UCSD-AML1 (cell line): Measurements from ENCODE around the gene HS3ST5.
"Not testable (repeated sequence)": the region's sequence is repeated elsewhere in the genome, so short reads cannot be mapped to it uniquely, and the experiment has no call there.

Source experiments
- DNase-seq: peaks from one replicate; lab custom pipeline; 2025; ENCODE audit not compliant: unreplicated experiment; lab: John Stamatoyannopoulos, UW

HS3ST5 gene

DNA sequence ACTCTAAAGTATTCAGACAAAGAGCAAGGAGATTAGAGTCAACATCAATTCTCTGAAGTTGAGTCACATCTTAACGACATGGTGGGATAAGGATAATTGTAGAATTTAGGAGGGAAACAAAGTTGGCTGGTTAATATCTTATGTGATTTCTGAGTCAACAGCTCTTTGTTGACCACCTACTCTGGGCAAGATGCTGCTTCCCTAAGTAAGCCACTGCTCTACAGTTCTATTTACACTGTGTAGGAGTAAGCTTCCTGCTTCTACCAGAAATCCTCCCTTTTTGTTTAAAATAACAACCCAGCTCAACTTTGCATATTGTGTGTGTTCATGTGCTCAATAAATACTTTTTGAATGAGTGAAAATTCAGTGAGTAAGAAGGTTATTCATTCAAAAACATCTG is 3.1 kb downstream of the HS3ST5 start:
- no peak for DNase-seq

DNA sequence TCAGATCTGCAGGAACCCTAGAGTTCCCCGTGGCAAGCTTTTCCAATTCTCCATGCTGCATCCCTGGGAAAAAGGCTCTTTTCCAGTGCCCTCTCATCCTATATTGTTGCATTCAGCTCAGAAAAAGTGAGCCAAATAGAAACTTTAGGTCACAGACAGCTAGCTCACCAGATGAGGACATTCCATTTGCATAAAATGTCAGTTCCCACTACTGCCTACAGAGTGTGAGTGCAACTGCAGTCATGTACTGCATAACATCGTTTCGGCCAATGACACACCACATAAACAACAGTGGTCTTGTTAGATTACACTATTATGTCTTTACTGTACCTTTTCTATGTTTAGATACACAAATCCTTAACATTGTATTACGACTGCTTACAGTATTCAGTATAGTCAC is 8.6 kb downstream of the HS3ST5 start:
- no peak for DNase-seq

DNA sequence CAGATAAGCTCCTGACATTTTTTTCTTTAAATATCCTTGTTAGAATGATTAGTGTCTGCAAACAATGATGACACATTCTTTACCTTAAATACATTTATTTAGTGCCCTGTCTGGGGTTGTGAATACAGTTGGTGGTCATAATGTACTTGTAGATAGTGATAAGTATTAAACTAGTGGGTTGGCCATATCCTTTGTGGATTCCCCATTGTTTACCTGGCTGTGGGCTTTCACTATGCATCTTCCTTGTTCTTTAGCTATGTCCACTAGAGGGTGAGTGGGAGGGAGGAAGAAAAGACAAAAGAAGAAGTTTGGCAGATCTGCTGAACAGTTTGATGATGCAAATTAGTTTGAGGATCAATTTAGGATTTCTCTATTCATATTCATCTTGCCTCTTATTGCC is 15.7 kb downstream of the HS3ST5 start:
- DNase-seq = no peak

DNA sequence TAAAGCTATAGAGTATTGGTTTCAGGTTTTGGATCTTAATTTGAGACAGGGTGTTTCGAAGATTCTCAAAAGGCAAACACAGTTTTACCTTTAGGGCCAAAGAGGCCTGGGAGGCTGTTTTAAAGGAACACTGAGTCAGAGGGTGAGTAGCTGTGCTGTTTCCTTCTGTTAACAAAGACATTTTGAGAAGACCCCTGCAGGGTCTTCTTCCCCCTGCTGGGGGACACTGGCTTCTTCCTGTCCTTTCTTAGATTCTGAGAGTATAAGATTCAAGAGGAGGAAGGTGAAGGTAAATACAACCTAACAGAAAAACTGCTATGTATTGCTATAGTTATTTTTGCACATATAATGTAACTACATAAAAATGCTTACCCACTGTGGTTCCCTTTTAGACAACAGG is 19.0 kb downstream of the HS3ST5 start:
- DNase-seq = no peak

DNA sequence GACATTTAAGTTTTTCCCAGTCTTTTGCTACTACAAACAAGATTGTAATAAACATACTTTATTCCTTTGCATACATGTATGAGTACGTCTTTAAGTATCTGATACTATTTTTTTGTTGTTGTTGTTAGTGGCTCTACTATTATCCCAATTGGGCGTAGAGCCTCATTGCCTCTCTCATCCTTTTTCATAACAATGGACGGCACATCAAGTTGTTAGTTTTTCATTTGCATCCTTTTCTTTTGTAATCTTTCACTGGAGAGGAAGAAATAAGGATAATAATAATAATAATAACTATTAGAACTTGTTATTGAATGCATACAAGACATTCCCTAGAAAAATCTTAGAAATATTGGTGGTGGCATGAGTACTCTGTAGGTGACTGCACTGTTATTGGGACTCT is 23.1 kb downstream of the HS3ST5 start:
- no peak for DNase-seq

DNA sequence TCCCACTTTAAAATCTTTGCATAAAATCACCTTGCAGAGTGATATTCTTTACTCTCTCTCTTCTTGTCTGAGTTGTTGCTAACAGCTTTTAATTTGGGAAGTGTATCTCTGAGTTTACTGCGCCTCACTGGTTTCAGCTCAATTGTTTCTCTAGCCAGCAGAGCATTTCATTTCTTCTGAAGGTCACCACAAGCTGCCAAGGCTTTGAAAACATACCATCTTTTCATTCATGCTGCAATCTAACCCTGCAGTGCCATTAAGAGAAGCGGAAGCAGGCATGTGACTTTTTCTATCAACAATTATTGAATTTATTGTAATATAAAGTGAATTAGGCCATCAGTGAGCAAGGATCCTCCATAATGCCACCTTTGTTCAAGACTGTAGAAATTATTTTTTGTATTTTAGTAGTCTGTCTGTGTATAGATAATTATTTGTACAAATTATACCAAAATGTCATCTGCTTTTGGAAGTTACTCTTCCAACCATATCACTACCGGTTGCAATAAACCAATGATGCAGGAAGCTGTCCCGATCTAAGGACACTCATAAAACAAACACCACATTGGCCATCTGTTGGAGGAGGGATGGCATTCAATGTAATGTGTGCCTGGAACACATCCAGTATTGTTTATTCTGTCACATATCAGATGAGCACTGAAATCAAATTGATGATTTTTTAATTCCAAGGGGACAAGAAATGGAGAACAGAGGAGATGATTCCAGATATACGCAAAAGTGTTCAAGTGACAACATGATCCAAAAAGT is 26.8 kb downstream of the HS3ST5 start:
- no peak for DNase-seq

DNA sequence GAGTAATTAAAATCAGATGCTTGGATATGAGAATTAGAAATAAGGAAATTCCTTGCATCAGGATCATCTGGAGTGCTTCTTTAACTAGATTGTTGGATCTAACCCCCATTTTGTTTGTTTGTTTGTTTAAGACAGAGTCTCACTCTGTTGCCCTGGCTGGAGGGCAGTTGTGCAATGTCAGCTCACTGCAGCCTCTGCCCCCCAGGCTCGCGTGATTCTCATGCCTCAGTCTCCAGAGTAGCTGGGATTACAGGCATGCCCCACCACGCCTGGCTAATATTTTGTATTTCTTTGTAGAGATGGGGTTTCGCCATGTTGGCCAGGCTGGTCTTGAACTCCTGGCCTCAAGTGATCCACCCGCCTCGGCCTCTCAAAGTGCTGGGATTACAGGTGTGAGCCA is 29.0 kb downstream of the HS3ST5 start:
- not testable (repeated sequence) for DNase-seq

DNA sequence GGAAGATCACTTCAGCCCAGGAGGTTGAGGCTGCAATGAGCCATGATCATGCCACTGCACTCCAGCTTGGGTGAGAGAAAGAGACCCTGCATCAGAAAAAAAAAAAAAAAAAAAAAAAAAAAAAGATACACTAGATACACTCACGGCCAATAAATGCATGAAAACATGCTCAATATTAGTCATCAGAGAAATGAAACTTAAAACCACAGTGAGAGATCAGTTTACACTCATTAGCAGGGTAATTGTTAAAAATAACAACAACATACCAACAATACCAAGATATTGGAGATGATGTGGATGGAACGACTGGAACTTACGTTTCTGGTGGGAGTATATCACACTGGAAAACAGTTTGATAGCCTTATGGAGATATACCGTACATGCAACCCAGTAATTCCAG is 29.9 kb downstream of the HS3ST5 start:
- no peak for DNase-seq

DNA sequence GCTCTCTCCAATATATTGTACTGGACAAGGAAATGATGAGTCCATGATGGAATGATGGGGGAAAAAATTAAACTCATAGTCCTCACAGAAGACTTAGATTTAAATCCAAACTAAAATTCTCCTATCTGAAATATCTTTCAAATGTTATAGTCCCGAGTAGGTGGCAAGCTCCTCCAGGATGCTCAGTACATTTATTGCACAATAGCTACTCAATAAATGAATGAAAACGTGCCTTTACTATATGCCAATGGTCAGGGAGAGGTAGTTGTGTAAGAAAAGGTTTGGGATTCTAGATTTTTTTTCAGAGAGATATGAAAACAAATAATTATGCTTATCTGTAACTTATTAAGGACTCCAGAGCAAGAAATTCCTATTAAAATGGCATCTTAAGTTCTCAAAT is 32.8 kb downstream of the HS3ST5 start:
- DNase-seq = no peak

DNA sequence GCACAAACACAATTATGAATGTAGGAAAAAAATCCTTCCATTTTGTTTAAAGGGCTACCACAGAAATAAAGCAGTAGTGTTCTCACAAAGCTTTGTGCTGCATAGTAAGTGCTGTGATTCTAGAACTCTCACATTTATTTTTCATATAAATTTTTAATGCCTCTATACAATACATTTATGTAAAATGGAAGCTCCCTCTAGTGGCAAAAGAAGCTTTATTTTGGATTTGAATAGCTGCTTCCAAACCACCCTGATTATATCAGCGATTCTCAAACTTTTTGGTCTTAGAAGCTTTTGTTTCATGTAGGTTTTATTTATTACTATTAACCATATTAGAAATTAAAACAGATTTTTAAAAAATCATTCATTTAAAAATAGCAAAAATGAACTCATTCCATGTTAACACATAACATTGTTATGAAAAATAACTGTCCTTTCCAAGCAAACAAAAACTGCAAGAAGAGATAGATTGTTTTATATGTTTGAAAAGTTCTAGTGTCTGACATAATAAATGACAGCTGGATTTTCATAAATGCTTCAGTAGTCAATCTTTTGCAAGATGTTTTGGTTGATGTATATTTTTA is 38.4 kb downstream of the HS3ST5 start:
- DNase-seq = no peak

DNA sequence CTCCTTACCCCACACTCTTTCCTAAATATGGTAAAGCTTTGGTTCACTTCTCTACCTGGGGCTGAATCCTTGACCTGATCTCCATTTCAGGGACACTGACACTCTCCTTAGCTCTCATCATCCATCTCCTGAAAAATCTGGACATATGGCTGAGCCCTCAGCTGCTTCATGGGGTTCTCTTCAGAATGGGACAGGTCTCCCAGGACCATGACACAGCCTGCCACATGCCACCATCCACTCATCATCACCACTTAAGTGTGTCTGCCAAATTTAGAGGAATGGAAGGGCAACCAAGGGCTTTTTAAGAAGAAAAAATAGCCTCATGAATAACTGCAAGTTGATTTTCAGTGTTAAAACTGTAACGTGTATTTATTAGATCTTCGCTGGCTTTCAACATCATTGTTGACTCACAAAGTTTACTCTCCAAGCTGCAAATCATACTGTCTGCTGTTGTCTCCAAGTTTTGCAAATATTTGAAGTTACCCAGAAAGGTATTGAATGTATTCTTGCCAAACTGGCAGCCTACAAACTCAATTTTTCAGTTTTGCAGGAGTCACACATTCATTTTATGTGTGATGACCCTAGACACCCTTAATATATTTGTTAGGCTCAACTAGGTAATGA is 41.1 kb downstream of the HS3ST5 start:
- DNase-seq = no peak

DNA sequence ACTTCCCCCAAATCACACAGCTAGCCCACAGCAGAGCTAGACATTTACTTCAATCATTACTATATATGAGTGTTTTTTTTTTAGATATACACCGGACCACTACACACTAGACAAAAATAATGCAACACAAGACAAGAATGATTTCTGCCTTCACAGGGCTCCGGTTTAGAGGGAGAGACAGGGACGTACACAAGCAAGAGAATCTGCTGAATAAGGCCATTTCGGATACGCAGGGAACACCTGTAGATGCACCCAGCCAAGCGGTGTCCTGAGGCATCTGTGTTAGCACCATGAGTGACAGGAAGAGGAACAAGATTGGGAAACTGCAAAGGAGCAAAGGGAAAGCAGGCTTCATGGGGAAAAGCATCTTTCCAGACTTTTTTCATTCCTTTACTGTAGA is 45.7 kb downstream of the HS3ST5 start:
- DNase-seq = no peak

DNA sequence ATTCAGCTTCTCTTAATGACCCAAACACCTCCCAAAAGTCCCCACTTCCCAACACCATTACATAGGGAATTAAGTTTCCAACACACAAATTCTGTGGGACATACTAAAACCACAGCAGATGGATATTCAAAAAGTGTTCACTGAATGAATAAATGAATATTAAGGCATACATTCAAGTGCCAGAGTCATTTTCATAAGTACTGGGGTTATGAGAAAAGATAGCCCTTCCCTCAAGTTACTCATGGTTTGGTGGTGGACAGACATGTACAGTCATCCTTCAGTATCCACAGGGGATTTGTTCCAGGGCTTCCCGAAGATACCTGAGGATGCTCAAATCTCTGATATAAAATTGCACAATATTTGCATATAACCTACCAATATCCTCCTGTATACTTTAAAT is 50.4 kb downstream of the HS3ST5 start:
- DNase-seq = no peak

DNA sequence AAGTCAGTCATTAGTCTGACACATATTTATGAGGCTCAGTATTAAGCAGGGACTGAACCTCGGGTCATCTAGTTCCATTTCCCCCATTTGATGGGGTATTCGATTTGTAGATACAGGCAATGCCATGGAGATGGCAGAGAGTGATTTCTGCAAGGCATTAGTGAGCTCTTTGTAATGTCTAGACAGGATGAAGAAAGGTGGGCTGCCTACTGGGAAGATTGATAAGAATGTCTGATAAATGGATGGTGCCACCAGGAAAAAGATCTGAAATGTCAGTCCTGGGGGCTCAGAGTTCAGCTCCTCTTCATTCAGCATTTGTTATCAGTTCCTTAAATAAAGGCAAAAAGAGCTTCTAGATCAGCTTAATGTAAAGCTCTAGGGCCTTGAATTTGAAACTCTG is 51.4 kb downstream of the HS3ST5 start:
- DNase-seq = no peak

DNA sequence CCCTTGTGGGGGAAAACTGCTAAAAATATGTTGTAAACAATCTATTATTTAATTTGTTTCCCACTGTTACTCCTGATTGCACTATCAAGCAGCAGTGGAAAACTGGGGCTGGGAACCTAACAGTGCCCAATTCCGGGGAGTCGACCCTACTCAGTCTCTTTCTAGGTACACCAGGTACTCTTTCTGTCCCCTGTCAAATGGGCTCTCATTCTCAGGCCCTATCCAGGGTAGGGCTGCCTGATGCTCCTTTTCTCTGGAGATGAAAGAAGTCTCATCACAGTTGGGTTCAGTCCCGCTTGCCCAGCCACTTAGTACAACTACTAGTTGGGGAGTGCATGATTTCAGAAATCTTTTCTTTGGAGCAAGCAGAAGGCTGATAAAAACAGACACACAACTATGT is 52.0 kb downstream of the HS3ST5 start:
- no peak for DNase-seq

DNA sequence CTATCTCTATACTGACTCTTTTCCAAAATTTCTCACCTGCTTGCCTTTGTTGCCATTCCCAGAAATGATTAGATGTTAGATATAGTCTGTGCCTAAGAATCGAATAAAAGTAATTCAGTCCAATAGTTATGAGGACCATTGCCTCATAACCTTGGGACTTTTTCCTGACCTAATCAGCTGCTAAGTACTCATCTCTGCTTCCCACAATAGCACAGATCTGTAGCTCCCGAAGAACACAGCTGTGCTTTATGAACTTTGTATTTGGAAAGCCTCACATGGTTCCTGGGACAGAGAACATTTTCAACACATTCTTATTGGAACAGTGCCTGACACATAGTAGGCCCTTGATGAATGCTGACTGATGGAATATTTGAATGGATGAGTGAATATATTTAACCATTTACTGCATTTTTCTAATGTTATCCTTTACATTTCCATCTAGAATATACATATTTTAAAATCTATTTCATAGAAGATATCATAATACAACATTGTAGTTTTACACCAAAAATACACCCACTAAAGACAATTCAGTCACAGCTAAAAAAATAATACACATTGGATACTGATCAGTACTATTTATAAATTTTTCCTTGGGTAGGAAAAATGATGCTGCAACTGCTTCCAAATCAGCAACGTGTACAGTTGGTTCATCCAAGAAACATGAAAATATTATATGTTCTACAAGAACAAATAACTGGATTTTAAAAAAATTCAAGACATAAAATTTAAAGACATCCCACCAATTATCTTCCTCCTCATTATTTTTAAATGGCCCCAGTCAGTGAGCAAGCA is 53.9 kb downstream of the HS3ST5 start:
- no peak for DNase-seq

DNA sequence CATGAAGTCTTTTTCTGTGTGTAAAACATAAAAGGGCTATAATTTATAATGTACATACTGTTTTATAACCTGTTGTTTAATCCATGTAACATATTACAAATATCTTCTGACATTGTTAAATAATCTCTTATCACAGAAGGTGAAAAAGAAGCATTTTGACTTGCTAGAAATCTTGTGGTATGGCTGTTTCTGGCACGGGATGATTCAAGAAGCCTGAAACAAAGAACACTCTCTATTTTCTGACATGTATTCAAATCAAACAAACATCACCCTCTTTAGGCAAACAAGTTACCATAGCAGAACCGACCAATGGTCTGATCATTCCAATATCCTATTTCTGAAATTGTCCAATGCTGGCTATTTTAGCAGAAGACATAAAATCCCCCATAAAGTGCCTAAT is 55.4 kb downstream of the HS3ST5 start:
- DNase-seq = no peak

DNA sequence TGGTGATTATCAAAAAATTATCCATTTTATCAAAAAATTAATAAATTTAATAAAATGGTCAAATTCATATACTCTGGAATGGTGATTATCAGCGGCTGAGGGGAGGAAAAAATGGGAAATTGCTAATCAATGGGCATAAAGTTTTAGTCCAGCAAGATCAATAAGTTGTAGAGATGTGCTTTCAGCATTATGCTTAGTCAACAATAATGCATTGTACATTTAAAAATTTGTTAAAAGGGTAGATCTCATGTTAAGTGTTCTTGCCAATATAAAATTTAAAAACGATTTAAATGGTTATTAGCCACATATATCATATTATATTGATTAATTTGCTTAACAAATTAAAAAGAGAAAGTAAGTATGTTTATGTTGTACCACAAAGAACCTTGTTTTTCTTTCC is 56.6 kb downstream of the HS3ST5 start:
- no peak for DNase-seq

DNA sequence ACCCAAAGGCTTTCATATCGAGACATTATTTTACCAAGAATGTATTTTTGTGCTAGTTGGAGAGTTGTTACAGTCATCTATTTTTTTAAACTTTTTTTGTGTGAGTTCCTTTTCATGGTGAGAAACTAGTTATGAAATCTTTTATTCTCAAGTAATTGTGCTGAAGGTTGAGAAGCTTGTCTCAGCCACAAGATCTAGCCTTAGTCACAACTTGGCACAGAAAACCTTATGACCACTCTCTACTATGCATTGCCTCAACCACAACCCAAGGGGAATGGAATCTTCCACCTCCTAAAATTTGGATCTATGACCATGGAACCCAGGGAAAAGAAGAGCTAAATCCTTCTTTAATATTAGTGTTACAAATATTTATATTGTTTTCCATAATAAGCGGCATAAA is 58.5 kb downstream of the HS3ST5 start:
- no peak for DNase-seq

DNA sequence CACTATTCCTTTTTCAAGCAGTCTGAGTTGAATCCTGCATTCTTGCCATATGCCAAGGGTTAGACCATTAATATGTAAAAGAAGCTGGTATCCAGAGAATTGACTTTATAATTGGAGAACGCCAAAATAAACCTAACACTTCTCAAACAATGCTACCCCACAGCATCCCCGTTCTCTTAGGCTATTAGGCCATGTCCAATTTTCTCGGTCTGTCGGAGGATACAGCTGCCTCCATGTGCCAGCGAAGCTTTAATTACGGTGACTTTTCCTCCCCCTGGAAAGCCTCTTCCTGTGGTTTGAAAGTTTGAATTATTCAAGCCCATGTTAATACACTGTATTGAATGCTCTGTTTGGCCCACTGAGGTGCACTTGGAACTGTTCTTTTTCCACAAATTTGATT is 60.5 kb downstream of the HS3ST5 start:
- DNase-seq = no peak

DNA sequence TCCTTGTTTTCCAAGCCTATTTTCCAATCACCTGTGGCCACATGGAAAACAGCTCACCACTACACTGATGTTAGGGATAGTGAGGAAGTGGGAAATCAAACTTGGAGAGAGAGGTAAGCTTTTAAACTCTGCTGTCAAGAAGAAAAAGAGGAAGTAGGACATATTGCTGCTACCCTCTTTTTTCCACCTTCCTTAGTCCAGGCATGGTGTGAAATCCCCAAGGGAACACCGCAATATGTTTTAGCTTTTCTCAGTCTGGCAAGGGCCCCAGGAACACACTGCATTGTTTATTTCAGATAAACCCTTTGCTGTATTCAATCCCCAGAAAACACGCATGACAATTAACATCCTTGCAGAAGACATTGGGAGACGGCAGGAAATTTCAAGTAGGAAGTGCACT is 61.3 kb downstream of the HS3ST5 start:
- DNase-seq = no peak
